ENCODE data around the gene MMD.

DNA sequence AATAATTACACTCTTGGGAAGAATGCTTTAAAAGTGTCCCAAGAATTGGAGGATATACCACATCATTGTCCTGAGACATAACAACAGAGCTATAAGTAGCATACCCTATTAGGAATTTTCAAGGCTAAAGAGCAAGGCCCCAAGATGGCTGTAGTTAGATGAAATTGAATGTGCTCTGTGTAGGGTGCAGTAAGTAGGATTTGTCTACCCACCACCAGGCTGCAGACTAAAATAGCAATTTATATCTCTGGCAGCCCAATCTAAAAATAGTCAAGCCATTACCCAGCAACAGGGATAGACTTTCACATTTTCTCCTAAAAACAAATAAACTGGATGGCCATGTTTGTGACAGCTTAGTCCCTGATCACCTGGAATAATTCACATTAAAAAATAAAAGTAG, 5.6 kb downstream of the MMD start:
- TF ChIP-seq CREB1 (IDR thresholded peaks at IDR 0.05; ENCODE audit: low read depth) (no peak), YY1 (IDR thresholded peaks at IDR 0.05; ENCODE audit: low read depth) (no peak), RAD21 (IDR thresholded peaks at IDR 0.05; ENCODE audit: low read depth) (no peak), EGR1 (IDR thresholded peaks at IDR 0.05) (no peak), EP300 (IDR thresholded peaks at IDR 0.05; ENCODE audit: borderline replicate concordance) (no peak), TEAD4 (IDR thresholded peaks at IDR 0.05) (no peak), TAF1 (IDR thresholded peaks at IDR 0.05; ENCODE audit: low read depth) (no peak)
- TF ChIP-seq, protein P1, sequence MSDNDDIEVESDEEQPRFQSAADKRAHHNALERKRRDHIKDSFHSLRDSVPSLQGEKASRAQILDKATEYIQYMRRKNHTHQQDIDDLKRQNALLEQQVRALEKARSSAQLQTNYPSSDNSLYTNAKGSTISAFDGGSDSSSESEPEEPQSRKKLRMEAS (IDR thresholded peaks at IDR 0.05): no peak
- TF ChIP-seq, protein P2, sequence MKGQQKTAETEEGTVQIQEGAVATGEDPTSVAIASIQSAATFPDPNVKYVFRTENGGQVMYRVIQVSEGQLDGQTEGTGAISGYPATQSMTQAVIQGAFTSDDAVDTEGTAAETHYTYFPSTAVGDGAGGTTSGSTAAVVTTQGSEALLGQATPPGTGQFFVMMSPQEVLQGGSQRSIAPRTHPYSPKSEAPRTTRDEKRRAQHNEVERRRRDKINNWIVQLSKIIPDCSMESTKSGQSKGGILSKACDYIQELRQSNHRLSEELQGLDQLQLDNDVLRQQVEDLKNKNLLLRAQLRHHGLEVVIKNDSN (IDR thresholded peaks at IDR 0.05): no peak
- TF ChIP-seq, protein P3, sequence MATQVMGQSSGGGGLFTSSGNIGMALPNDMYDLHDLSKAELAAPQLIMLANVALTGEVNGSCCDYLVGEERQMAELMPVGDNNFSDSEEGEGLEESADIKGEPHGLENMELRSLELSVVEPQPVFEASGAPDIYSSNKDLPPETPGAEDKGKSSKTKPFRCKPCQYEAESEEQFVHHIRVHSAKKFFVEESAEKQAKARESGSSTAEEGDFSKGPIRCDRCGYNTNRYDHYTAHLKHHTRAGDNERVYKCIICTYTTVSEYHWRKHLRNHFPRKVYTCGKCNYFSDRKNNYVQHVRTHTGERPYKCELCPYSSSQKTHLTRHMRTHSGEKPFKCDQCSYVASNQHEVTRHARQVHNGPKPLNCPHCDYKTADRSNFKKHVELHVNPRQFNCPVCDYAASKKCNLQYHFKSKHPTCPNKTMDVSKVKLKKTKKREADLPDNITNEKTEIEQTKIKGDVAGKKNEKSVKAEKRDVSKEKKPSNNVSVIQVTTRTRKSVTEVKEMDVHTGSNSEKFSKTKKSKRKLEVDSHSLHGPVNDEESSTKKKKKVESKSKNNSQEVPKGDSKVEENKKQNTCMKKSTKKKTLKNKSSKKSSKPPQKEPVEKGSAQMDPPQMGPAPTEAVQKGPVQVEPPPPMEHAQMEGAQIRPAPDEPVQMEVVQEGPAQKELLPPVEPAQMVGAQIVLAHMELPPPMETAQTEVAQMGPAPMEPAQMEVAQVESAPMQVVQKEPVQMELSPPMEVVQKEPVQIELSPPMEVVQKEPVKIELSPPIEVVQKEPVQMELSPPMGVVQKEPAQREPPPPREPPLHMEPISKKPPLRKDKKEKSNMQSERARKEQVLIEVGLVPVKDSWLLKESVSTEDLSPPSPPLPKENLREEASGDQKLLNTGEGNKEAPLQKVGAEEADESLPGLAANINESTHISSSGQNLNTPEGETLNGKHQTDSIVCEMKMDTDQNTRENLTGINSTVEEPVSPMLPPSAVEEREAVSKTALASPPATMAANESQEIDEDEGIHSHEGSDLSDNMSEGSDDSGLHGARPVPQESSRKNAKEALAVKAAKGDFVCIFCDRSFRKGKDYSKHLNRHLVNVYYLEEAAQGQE (IDR thresholded peaks at IDR 0.05; ENCODE audit: low read depth): no peak
